SIG-M5 treated with dmso at 0.1 percent for 504 hours (cell line): ENCODE results near the gene VSTM4.

Experiments used
- DNase-seq: peaks from one replicate; lab custom pipeline; 2025; ENCODE audit not compliant: unreplicated experiment; lab: John Stamatoyannopoulos, UW

The VSTM4 gene

DNA sequence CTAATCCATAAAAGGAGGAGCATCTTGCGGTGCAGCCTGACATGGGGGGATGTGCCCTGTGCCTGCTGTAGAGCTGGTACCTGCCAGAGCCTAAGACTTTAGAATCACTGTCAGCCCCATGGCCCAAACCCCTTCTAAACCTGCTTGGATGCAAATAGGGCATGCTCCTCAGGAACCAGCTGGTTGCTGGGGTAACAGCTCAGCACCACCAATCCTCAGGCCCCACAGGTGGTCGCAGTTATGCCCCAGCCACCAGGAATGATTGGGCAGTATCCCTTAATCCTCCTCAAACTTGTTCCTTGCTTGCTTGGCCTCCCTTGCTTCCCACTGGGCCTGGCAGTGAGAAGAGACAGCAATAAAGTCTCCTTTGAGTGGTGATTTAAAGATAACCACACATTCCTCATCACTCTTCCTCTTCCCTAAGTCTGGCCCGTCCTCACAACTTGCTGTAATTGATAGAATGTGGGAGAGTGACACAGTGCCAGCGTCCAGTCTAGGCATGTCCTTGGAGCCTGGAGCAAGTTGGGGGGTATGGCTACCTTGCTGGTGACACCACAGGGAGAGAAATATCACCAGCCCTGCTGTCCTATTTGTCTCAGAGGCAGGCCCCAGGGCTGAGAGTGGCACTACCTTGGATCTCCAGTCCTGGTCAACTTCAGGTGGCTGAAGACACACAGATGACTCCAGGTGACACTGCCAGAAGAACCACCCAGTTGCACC is 43.0 kb downstream of the VSTM4 start:
- no peak for DNase-seq

DNA sequence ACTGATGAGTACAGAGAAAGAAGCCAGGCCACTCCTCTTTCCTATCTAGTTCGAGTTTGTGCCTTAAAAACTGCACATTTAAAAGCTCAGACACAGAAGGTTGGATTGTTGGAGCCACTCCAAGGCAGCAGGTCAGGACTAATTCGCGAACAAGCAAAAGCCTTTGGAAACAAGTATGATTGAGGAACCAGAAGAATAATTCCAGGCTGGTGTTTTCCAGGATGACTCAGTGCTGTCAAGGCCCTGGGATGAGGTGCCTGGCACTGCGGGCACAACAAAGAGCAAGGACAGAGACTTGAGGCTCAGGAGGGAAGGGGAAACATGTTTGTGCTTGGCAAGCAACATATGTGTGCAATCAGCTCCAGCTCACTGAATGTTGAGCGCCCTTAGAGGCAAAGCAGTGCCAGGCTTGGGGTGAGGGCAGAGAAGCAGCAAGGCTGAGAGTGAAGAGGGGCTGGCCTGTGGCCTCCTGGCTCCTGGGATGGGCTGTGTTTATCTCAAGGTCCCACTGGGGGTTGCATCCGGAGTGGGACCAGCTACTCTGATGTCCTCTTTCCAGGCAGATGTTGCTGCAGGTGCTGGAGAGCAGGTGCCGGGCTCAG is 44.1 kb downstream of the VSTM4 start:
- DNase-seq = no peak

DNA sequence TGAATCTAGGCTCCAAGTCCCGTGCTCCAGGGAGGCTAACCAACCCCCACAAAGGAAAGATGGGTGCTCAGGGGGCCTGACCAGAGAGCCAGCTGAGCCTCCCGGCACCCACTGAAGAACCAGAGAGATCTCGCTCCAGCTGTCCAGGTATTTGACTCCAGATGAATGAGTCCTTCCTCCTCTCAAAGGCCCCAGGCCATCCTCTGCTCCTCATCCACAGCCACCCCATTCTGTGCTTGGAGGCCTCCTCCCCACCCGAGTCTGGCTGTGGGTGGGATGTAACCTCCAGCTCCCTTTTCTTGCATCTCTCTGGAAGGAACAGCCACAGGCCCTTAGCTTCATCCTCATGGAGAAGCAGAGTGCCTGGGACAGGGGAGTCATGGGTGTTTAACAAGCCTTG is 44.6 kb downstream of the VSTM4 start:
- DNase-seq = no peak

- DNase-seq = no peak
Observed at GRCh38 chr10:49068672-49069217, 46.6 kb downstream of the VSTM4 start.

DNA sequence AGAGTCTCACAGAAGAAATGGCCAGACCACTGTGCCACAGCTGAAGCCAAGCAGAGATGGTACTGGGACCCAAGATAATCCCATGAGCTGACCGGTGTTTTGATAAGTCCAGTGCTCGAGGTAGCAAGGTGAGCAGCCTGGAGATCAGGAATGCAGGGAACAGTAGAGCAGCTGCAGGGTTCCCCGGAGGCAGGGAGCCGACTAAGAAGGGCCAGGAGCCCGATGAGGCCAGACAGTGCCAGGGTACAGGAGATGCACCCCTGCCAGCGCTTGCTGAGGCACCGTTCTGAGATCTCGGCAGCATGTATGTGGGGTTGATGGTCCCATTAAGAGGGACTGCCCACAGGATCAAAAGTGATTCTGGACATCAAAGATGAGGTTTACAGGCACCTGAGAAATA is 47.1 kb downstream of the VSTM4 start:
- DNase-seq = no peak

- no peak for DNase-seq
Observed at GRCh38 chr10:49066944-49067730, 48.2 kb downstream of the VSTM4 start.

DNA sequence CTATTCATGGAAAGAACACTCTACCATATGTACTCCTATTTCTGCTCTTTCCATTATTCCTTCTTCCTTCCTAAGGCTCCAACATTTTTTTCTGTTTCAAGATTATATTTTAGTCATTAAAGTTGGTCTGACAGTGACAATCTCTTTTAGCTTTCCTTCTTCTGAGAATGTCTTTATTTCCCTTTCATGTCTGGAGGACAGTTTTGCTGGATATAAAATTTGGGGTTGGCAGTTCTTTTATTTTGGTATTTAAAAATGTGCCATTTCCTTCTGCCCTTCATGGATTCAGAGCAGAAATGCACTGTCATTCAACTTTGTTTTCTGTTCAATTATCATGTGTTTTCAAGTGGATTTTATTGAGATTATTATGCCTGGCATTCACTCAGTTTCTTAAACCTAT is 53.1 kb downstream of the VSTM4 start:
- no peak for DNase-seq

DNA sequence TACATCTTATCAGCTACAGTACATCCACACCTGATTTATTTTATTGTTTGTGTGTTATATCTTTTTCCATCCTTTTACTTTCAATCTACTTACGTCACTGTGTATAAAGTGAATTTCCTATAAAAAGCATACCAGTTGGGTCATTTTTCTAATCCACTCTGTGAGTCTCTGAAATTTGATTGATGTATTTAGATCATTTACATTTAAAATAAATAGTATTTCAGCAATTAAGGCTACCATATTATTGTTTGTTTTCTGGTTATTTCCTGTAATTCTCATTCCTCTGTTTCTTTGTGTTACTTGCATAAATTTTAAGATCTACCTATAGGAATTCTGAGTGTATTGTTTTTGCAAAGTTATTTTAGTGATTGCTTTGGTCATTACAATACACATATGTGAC is 53.7 kb downstream of the VSTM4 start:
- DNase-seq = no peak

- DNase-seq = no peak
Observed at GRCh38 chr10:49058463-49059255, 56.7 kb downstream of the VSTM4 start.

- DNase-seq = no peak
Observed at GRCh38 chr10:49057231-49057880, 58.0 kb downstream of the VSTM4 start.

DNA sequence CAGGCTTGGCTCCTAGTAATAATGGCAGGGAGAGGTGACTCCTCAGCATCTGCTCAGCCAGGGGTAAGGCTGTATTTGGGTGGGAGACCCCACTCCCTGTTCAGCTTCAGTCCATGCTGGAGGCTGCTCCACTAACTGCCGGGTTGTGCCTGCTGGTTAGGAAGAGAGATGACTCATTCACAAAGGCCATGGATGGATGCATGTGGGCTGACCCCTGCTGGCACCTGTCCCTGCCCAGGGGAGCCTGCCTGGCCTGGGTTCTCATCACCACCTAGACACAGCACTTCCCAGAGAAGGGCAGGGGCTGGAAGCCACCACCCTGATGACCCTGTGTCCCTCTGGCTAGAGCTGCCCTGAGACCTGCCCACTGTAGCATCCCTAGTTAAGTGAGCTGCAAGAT is 59.0 kb downstream of the VSTM4 start:
- DNase-seq = no peak

DNA sequence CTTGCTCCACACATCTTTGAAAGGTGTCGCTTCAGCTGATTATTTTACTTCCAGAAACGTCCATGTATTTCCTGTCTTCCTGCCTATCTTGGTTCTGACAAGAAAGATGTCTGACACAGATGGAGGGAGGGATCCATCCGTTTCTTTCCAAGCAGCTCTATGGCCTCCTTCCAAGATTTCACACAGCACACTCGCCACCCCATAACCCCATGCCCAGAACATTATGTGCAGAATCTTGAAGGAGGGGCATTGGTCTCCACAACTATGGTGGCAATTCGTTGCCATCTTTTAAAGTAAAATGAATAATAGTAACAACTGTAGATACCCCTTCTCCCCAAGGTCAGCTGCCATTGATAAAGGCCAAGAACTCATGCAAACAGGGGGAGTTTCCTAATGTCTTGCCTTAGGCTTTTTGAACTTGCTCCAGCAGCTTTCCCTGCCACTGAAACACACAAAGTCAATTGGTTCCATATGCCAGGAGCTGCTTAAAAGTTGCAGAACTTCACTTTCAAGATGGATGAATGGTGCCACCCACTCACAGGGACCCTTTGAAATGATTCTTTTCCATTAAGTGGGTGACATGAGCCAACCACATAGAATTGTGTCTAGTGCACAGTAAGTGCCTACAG is 60.0 kb downstream of the VSTM4 start:
- no peak for DNase-seq

DNA sequence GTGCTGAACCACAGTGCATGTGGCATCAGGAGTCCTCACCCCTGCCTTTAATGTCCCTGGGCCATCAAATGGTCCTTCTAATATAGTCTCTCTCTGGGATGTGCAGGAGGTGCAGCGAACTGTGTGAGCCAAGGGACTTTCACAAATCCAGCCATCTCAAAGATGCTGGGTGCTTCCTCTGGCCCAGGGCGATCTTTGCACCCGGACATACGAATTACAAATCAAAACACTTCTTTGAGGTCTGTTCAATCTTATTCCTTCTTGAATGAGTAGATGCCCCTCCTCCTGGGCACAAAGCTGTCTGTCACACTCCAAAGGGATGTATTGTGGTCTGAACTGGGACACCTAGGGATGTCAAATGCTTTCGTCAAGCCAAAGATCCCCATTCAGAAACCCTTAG is 60.6 kb downstream of the VSTM4 start:
- DNase-seq = no peak

DNA sequence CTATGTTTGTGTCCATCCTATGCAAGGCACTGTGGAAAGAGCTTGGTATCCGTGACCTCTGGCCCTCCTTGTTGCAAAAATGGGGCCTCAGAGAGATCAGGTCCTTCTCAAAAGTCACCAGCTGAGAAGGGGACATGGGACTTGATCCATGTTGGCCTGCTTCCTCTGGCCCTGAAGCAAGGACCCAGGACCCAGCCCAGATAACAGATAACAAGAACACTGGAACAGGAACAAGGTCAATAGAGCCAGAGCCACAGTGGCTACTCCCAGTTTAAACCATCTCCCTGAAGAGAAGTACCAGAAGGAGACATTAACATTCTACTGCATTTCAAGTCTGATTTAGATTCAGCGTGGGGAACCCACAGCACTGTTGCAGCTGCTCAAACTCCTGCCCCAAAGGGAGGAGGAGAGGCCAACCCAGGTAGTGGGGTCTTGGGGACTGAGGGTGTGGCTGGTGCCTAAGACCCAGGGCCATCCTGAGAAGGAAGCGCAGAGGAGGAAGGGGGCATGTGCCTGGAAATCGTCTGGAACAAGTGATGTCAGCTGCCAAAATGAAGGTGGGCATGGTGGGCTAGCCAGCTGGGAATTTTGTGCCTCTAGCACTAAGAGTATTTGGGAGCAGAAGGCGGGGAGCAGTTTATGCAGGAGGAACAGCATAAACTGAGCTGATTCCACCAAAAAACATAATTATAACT is 61.2 kb downstream of the VSTM4 start:
- no peak for DNase-seq

- no peak for DNase-seq
Observed at GRCh38 chr10:49053053-49053997, 62.0 kb downstream of the VSTM4 start.

GRCh38 chr10:49052069-49052468 is 63.3 kb downstream of the VSTM4 start:
- no peak for DNase-seq

DNA sequence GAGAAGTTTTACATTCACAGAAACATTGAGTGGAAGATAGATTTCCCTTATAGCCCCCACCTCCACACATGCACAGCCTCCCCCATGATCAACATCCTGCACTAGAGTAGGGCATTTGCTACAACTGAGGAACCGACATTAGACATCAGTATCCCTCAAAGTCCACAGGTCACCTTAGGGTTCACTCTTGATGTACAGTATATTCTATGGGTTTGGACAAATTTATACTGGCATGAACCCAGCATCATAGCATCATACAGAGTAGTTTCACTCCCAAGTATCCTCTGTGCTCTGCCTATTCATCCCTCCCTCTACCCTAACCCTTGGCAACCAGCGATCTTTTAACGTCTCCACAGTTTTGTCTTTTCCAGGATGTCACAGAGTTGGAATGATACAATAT is 64.4 kb downstream of the VSTM4 start:
- DNase-seq = no peak

GRCh38 chr10:49050366-49050765 is 65.0 kb downstream of the VSTM4 start:
- no peak for DNase-seq
